HCT116 (cell line): ENCODE measurements around the gene TPX2. TPM values are rescaled to one million over a fixed set of nuclear protein-coding genes. Genes with fewer than 3 reads are reported as not detected.
A peak's percentile ranks its signal among the peaks of the same experiment; 100 is the strongest.

Experiments
- ATAC-seq: fragments of 200-7000 bp; cut with Tn5 transposase; 2 replicates; pipeline ENCODE4 v1.9.1; 2020; ENCODE audit warnings: mild to moderate bottlenecking, moderate library complexity
- BruUV-seq: library from RNA; stranded (reverse); fragments of 400-500 nt; replicated peaks from 2 replicates; lab custom pipeline; 2021; lab: Mats Ljungman, UMichigan
- CTCF ChIA-PET: fragments of 300-600 bp; sonication (Branson Sonifier 250); formaldehyde crosslinking; loops from one replicate; lab custom pipeline; 2021; ENCODE audit warnings: antibody characterized with exemption; lab: Charles Lee
- POLR2A ChIA-PET: fragments of 300-600, 350-600 bp; sonication (Branson Sonifier 250); formaldehyde crosslinking; loops from one replicate; lab custom pipeline; 2021; ENCODE audit warnings: antibody characterized with exemption; lab: Charles Lee
- RAD21 ChIA-PET, 2 experiments: fragments of 300-600 bp; sonication (Branson Sonifier 250); formaldehyde crosslinking; loops; one replicate each; lab custom pipeline; 2023; ENCODE audit warnings: low total read pairs in 2 of 2; ENCODE audit not compliant: uncharacterized antibody in 2 of 2, unreplicated experiment in 2 of 2, low non-redundant PET in 1 of 2; lab: Charles Lee
- DNase-seq: peaks from one replicate; pipeline ENCODE4 v3.0.0-alpha.2; 2010; ENCODE audit warnings: low read depth, low spot score
- H2AFZ ChIP-seq: fragments of 200-600 bp; shearing (Covaris generic), sonication (generic); 2 replicates; pipeline ENCODE4 v1.6.1; 2017; ENCODE audit warnings: low read depth, mixed run types, mixed read lengths, antibody characterized with exemption, low read length; ENCODE audit not compliant: poor library complexity, severe bottlenecking
- H3K27ac ChIP-seq: 2 replicates; pipeline ENCODE4 v1.5.1; 2012; ENCODE audit warnings: low read depth, low read length
- H3K27me3 ChIP-seq: fragments of 200-600 bp; sonication (generic); 2 replicates; pipeline ENCODE4 v1.6.1; 2016; ENCODE audit warnings: mixed run types, low read length, mixed read lengths; ENCODE audit not compliant: insufficient read depth
- H3K36me3 ChIP-seq, 2 experiments: fragments of 200-500 bp in 1 of 2; fragments of 200-600 bp in 1 of 2; sonication (Bioruptor generic) in 1 of 2; sonication (generic) in 1 of 2; 2 replicates each; pipeline versions ENCODE4 v1.5.1 to v1.6.1; 2014 to 2016; ENCODE audit warnings: low read length in 2 of 2, inconsistent platforms in 1 of 2, mixed read lengths in 1 of 2, mixed run types in 1 of 2; ENCODE audit not compliant: insufficient read depth in 2 of 2, control insufficient read depth in 1 of 2
- H3K4me1 ChIP-seq, 2 experiments: fragments of 200-600 bp in 1 of 2; sonication (generic) in 1 of 2; 2 replicates each; pipeline versions ENCODE4 v1.5.1 to v1.6.1; 2012 to 2017; ENCODE audit warnings: low read length in 2 of 2, inconsistent platforms in 1 of 2, mild to moderate bottlenecking in 1 of 2, mixed read lengths in 1 of 2, mixed run types in 1 of 2, moderate library complexity in 1 of 2; ENCODE audit not compliant: insufficient read depth in 2 of 2, control insufficient read depth in 1 of 2
- H3K4me2 ChIP-seq: fragments of 200-600 bp; sonication (generic); 2 replicates; pipeline ENCODE4 v1.6.1; 2017; ENCODE audit warnings: mixed run types, low read length, mixed read lengths
- H3K4me3 ChIP-seq, 2 experiments: fragments of 200-600 bp in 1 of 2; sonication (generic) in 1 of 2; replicated peaks in 1 of 2; 2 replicates each; pipeline ENCODE4 v1.5.1; 2011 to 2016; ENCODE audit warnings: low read length in 2 of 2, control low read depth in 1 of 2, low read depth in 1 of 2, mild to moderate bottlenecking in 1 of 2, mixed read lengths in 1 of 2, mixed run types in 1 of 2
- H3K79me2 ChIP-seq: fragments of 200-600 bp; sonication (generic); 2 replicates; pipeline ENCODE4 v1.6.1; 2017; ENCODE audit warnings: mild to moderate bottlenecking, mixed run types, low read length, moderate library complexity, mixed read lengths; ENCODE audit not compliant: insufficient read depth
- H3K9ac ChIP-seq: fragments of 200-600 bp; sonication (generic); 2 replicates; pipeline ENCODE4 v1.6.1; 2016; ENCODE audit warnings: low read length, mixed read lengths
- H3K9me2 ChIP-seq: fragments of 200-600 bp; sonication (generic), shearing (Covaris generic); 2 replicates; pipeline ENCODE4 v1.6.1; 2017; ENCODE audit warnings: mixed run types, mild to moderate bottlenecking, moderate library complexity; ENCODE audit not compliant: insufficient read depth
- H3K9me3 ChIP-seq, 2 experiments: fragments of 200-500 bp in 1 of 2; fragments of 200-600 bp in 1 of 2; sonication (Bioruptor generic) in 1 of 2; sonication (generic) in 1 of 2; 2 replicates each; pipeline ENCODE4 v1.6.1; 2014 to 2017; ENCODE audit warnings: low read length in 2 of 2, mixed read lengths in 2 of 2, inconsistent platforms in 1 of 2, low read depth in 1 of 2, mild to moderate bottlenecking in 1 of 2, mixed run types in 1 of 2, moderate library complexity in 1 of 2; ENCODE audit not compliant: control insufficient read depth in 1 of 2, insufficient read depth in 1 of 2
- H4K20me1 ChIP-seq: fragments of 200-600 bp; sonication (generic), shearing (Covaris generic); 2 replicates; pipeline ENCODE4 v1.6.1; 2017; ENCODE audit warnings: mixed run types, mild to moderate bottlenecking, moderate library complexity; ENCODE audit not compliant: insufficient read depth
- ATF3 ChIP-seq: IDR thresholded peaks from 2 replicates; pipeline ENCODE4 v1.6.1; 2012
- CEBPB ChIP-seq: IDR thresholded peaks from 2 replicates; pipeline ENCODE4 v1.6.1; 2012; ENCODE audit warnings: low read depth
- CTCF ChIP-seq, 3 experiments: fragments of 200-600 bp in 1 of 3; sonication (generic) in 1 of 3; IDR thresholded peaks in 2 of 3; conservative IDR thresholded peaks in 1 of 3; 2 replicates each; pipeline ENCODE4 v1.5.1; 2012 to 2017; ENCODE audit warnings: low read depth in 2 of 3, low read length in 2 of 3, antibody characterized with exemption in 1 of 3, borderline replicate concordance in 1 of 3, control low read depth in 1 of 3, mild to moderate bottlenecking in 1 of 3, mixed read lengths in 1 of 3, mixed run types in 1 of 3, moderate library complexity in 1 of 3; ENCODE audit not compliant: insufficient read depth in 1 of 3
- EGR1 ChIP-seq: IDR thresholded peaks from 2 replicates; pipeline ENCODE4 v1.6.1; 2012; ENCODE audit warnings: low read depth
- ELF1 ChIP-seq: IDR thresholded peaks from 2 replicates; pipeline ENCODE4 v1.6.1; 2012; ENCODE audit warnings: low read depth, borderline replicate concordance
- EZH2phosphoT487 ChIP-seq: fragments of 200-600 bp; IDR thresholded peaks from 2 replicates; pipeline ENCODE4 v1.6.1; 2018; ENCODE audit warnings: antibody characterized with exemption, borderline replicate concordance
- RAD21 ChIP-seq: IDR thresholded peaks from 2 replicates; pipeline ENCODE4 v1.6.1; 2012; ENCODE audit warnings: low read depth, mild to moderate bottlenecking
- SIN3A ChIP-seq: IDR thresholded peaks from 2 replicates; pipeline ENCODE4 v1.6.1; 2012; ENCODE audit warnings: low read depth
- SP1 ChIP-seq: IDR thresholded peaks from 2 replicates; pipeline ENCODE4 v1.6.1; 2012; ENCODE audit warnings: low read depth
- YY1 ChIP-seq: IDR thresholded peaks from 2 replicates; pipeline ENCODE4 v1.6.1; 2011; ENCODE audit warnings: low read length, low read depth, moderate library complexity, mild to moderate bottlenecking; ENCODE audit not compliant: insufficient replicate concordance; ENCODE audit errors: extremely low read depth
- ZFX ChIP-seq: fragments of 450-650 bp; IDR thresholded peaks from 2 replicates; pipeline ENCODE4 v1.6.1; 2017
- intact Hi-C: fragments of 100-400 bp; cut with micrococcal nuclease; formaldehyde crosslinking; loops from 2 replicates; pipeline ENCODE4 v1.10.0; 2022
- total RNA-seq: library from RNA; stranded (reverse); gene quantifications from one replicate; pipeline ENCODE4 v1.2.1, GENCODE V29; 2021; ENCODE audit not compliant: unreplicated experiment

TPX2 gene
- total RNA-seq, 1 experiment from 2014 or later: 163 TPM

DNA sequence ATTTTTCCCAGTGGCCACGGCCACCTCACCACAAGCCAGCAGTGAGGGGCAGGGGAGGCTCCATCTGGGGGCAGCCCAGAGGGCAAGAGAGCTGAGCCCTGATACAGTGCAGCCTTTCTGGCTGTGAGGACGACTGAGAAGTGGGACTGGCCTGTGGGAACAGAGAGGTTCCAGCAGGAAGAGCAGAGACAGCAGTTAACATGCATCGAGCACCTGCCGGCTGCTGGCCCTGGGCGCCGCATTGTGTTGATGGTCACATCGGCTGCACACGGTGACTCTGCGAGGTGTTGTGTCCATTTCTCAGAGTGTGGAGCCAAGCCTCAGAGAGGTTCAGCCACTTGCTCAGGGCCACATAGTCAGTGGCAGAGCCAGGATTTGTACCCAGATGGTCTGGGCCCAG is 96.5 kb downstream of the TPX2 start:
- CTCF ChIA-PET: interaction anchor here (1.4 to 3.4 kb wide), 3 partner anchors 10 to 12 kb away, joined by 3 to 20 read pairs (median 10); partner anchors contain the start of gene FOXS1
- no peak for DNase-seq
- peak overlapping the region; percentile 58 for H3K4me2 ChIP-seq

More for the DNA sequence above, 96.5 kb downstream of the TPX2 start:
- H2AFZ ChIP-seq: no peak overlapping the region
- no peak overlapping the region for H3K4me3 ChIP-seq
- ATAC-seq: peak; percentile 10; the same call in 1 of the 2 replicates
- peaks cover 15 to 40% of the 10 kb centered on the region in 2 experiments for H3K4me1 ChIP-seq
- no peaks in the 10 kb centered on the region for H3K79me2 ChIP-seq
- H3K9me3 ChIP-seq: no peaks in the 10 kb centered on the region
- no peak overlapping the region; the same call in 1 of the 2 replicates for H3K27ac ChIP-seq
- no peaks in the 10 kb centered on the region for H3K9me2 ChIP-seq
- RAD21 ChIA-PET: no interaction called here
- H4K20me1 ChIP-seq: no peaks in the 10 kb centered on the region
- POLR2A ChIA-PET: no interaction called here
- no peak for TF ChIP-seq YY1
- no peak for TF ChIP-seq CEBPB
- TF ChIP-seq ELF1: no peak
- TF ChIP-seq ATF3: no peak
- TF ChIP-seq RAD21: no peak
- TF ChIP-seq EGR1: no peak
- no peak for TF ChIP-seq EZH2phosphoT487
- no peak for TF ChIP-seq SIN3A
- TF ChIP-seq ZFX: no peak
- no peak for TF ChIP-seq SP1
- TF ChIP-seq CTCF (IDR thresholded peaks at IDR 0.05 in 2 of 3, conservative IDR thresholded peaks at IDR 0.05 in 1 of 3; ENCODE audit: borderline replicate concordance in 1 of 3, insufficient read depth in 1 of 3, low read depth in 2 of 3, low read length in 2 of 3): no peak
- TF ChIP-seq, all 23 proteins: peak for 0
- BruUV-seq: no TSS peak
- H3K36me3 ChIP-seq: no peaks in the 10 kb centered on the region
- H3K27me3 ChIP-seq: no peaks in the 10 kb centered on the region
- intact Hi-C loops: no loop called here
- no peak overlapping the region for H3K9ac ChIP-seq
